B cell (primary cell): ENCODE results near the gene ELFN1.

ENCODE experiments used
- CTCF ChIP-seq: fragments of 200-600 bp; IDR thresholded peaks from one replicate; pipeline ENCODE4 v1.8.0; 2022; ENCODE audit warnings: antibody characterized with exemption, mild to moderate bottlenecking
- EZH2 ChIP-seq: IDR thresholded peaks from 2 replicates; pipeline ENCODE4 v1.6.1; 2012; ENCODE audit warnings: borderline replicate concordance, low read depth, mild to moderate bottlenecking, moderate library complexity, low read length; ENCODE audit not compliant: insufficient read depth, poor library complexity, severe bottlenecking

- TF ChIP-seq CTCF, result no peak
- TF ChIP-seq EZH2, result no peak
These were observed 74.4 kb downstream of the ELFN1 start for GRCh38 chr7:1744296-1745017.
